ENCODE data around the gene HSFX3. TPM values are rescaled to one million over a fixed set of nuclear protein-coding genes. Genes with fewer than 3 reads are reported as not detected.

Gene HSFX3
- total RNA-seq, 1 experiment from 2014 or later = not detected

- no peak overlapping the region for H3K4me3 ChIP-seq
- peaks cover 25% of the 10 kb centered on the region for H3K79me2 ChIP-seq (ENCODE audit: low read depth)
- H2AFZ ChIP-seq = no peak overlapping the region
- H3K4me1 ChIP-seq (replicated peaks; ENCODE audit: insufficient read depth) = peaks cover 46% of the 10 kb centered on the region
- DNase-seq = peak in 1 of 2 experiments; percentile 54
- H3K27ac ChIP-seq = peak overlapping the region; percentile 43
- ChIA-PET POLR2A (ENCODE audit: unreplicated experiment) (interaction anchor here (2.5 kb wide), 1 partner anchor 33 kb away, joined by 104 read pairs; the partner anchor contains the start of gene EOLA1), CTCF (interaction anchor here (0.6 kb wide), 1 partner anchor 11 kb away, joined by 3 read pairs; no protein-coding TSS in a partner anchor)
- no peaks in the 10 kb centered on the region for H3K9me3 ChIP-seq (ENCODE audit: insufficient read depth, low read depth)
- BruUV-seq (replicated peaks) = no TSS peak
- H4K20me1 ChIP-seq (ENCODE audit: insufficient read depth) = no peaks in the 10 kb centered on the region
- H3K4me2 ChIP-seq = peak overlapping the region; percentile 93; the same call in 1 of the 2 replicates
- H3K36me3 ChIP-seq (ENCODE audit: low read depth) = no peaks in the 10 kb centered on the region
- no peaks in the 10 kb centered on the region for H3K9me2 ChIP-seq (ENCODE audit: insufficient read depth)
- H3F3A ChIP-seq (ENCODE audit: insufficient read depth, low read depth) = peaks cover 35% of the 10 kb centered on the region
- H3K27me3 ChIP-seq (ENCODE audit: insufficient read depth, low read depth) = no peaks in the 10 kb centered on the region
- TF ChIP-seq CTCF (conservative IDR thresholded peaks at IDR 0.05) (no peak), EZH2 (IDR thresholded peaks at IDR 0.05; ENCODE audit: low read depth) (no peak)
- intact Hi-C loops (cut with micrococcal nuclease; ENCODE audit: unreplicated experiment) = no loop called here
Observed at GRCh38 chrX:149506349-149506748, 43.4 kb downstream of the HSFX3 start.

- Histone ChIP-seq H3K9me3 (ENCODE audit: insufficient read depth, low read depth) (no peaks in the 10 kb centered on the region), H3K79me2 (ENCODE audit: low read depth) (peaks cover 25% of the 10 kb centered on the region), H3K4me2 (peak overlapping the region; percentile 93), H3K4me3 (peak overlapping the region; percentile 72; the same call in 1 of the 2 replicates), H3K27ac (peak overlapping the region; percentile 69; the same call in 1 of the 2 replicates), H3F3A (ENCODE audit: insufficient read depth, low read depth) (peaks cover 32% of the 10 kb centered on the region), H3K9me2 (ENCODE audit: insufficient read depth) (no peaks in the 10 kb centered on the region), H3K27me3 (ENCODE audit: insufficient read depth, low read depth) (no peaks in the 10 kb centered on the region), H3K36me3 (ENCODE audit: low read depth) (peaks cover 5% of the 10 kb centered on the region; the same call in 1 of the 2 replicates), H2AFZ (peak overlapping the region; percentile 52; the same call in 1 of the 2 replicates), H4K20me1 (ENCODE audit: insufficient read depth) (no peaks in the 10 kb centered on the region), H3K4me1 (replicated peaks; ENCODE audit: insufficient read depth) (peaks cover 42% of the 10 kb centered on the region)
- TF ChIP-seq CTCF (conservative IDR thresholded peaks at IDR 0.05) (no peak), EZH2 (IDR thresholded peaks at IDR 0.05; ENCODE audit: low read depth) (no peak)
- intact Hi-C loops (cut with micrococcal nuclease; ENCODE audit: unreplicated experiment) = loop anchor here (1.0 kb wide), 1 partner anchor 34 kb away; no protein-coding TSS in a partner anchor
- CTCF ChIA-PET = interaction anchor here (1.0 kb wide), 1 partner anchor 34 kb away, joined by 3 read pairs; no protein-coding TSS in a partner anchor
- TSS peak; percentile 69 for BruUV-seq (replicated peaks)
- DNase-seq = no peak
- POLR2A ChIA-PET (ENCODE audit: unreplicated experiment) = interaction anchor here (0.6 to 2.5 kb wide), 2 partner anchors 17 to 34 kb away, joined by 4 to 104 read pairs; partner anchors contain the start of gene EOLA1
Observed at GRCh38 chrX:149505671-149506070, 44.1 kb downstream of the HSFX3 start.

- H3F3A ChIP-seq (ENCODE audit: insufficient read depth, low read depth) = peaks cover 26% of the 10 kb centered on the region; the same call in 1 of the 2 replicates
- H3K9me3 ChIP-seq (ENCODE audit: insufficient read depth, low read depth) = no peaks in the 10 kb centered on the region
- H4K20me1 ChIP-seq (ENCODE audit: insufficient read depth) = no peaks in the 10 kb centered on the region
- peak within 1 kb of the TSS; percentile 69 for H3K27ac ChIP-seq
- ChIA-PET POLR2A (ENCODE audit: unreplicated experiment) (interaction anchor here (0.6 to 2.5 kb wide), 4 partner anchors 13 to 433 kb away, joined by 4 to 104 read pairs (median 6); partner anchors contain the start of genes EOLA1 and EOLA2), CTCF (interaction anchor here (1.0 kb wide), 1 partner anchor 34 kb away, joined by 3 read pairs; no protein-coding TSS in a partner anchor)
- no peak for TF ChIP-seq EZH2 (IDR thresholded peaks at IDR 0.05; ENCODE audit: low read depth)
- TF ChIP-seq CTCF (conservative IDR thresholded peaks at IDR 0.05) = no peak
- H3K36me3 ChIP-seq (ENCODE audit: low read depth) = peaks cover 10% of the 10 kb centered on the region; the same call in 1 of the 2 replicates
- no peaks in the 10 kb centered on the region for H3K9me2 ChIP-seq (ENCODE audit: insufficient read depth)
- BruUV-seq (replicated peaks) = no TSS peak
- DNase-seq = peak; percentile 91 to 93
- H3K4me1 ChIP-seq (replicated peaks; ENCODE audit: insufficient read depth) = peaks cover 36% of the 10 kb centered on the region
- intact Hi-C loops (cut with micrococcal nuclease; ENCODE audit: unreplicated experiment) = loop anchor here (1.0 kb wide), 1 partner anchor 34 kb away; no protein-coding TSS in a partner anchor
- H3K27me3 ChIP-seq (ENCODE audit: insufficient read depth, low read depth) = no peaks in the 10 kb centered on the region
- H3K4me3 ChIP-seq = peak within 1 kb of the TSS; percentile 72
- H3K4me2 ChIP-seq = peak within 1 kb of the TSS; percentile 93
- peak within 1 kb of the TSS; percentile 69; the same call in 1 of the 2 replicates for H2AFZ ChIP-seq
- peaks cover 25% of the 10 kb centered on the region for H3K79me2 ChIP-seq (ENCODE audit: low read depth)
Observed at GRCh38 chrX:149504915-149505651, 44.6 kb downstream of the HSFX3 start, which contains the start of gene IDS. Gene IDS, minus strand, starts transcription at chrX:149505306. Its CDS starts 169 bp downstream, at chrX:149505137.

Data from PC-9 (cell line).